C4-2B (cell line): ENCODE data around the gene SUFU.

Source experiments
- ZFX ChIP-seq: fragments of 450-650 bp; IDR thresholded peaks from 2 replicates; pipeline ENCODE4 v1.6.1; 2017
- TF ChIP-seq, protein P1 (sequence below): fragments of 450-650 bp; conservative IDR thresholded peaks from 2 replicates; pipeline ENCODE4 v1.5.1; 2017; ENCODE audit warnings: mild to moderate bottlenecking

DNA sequence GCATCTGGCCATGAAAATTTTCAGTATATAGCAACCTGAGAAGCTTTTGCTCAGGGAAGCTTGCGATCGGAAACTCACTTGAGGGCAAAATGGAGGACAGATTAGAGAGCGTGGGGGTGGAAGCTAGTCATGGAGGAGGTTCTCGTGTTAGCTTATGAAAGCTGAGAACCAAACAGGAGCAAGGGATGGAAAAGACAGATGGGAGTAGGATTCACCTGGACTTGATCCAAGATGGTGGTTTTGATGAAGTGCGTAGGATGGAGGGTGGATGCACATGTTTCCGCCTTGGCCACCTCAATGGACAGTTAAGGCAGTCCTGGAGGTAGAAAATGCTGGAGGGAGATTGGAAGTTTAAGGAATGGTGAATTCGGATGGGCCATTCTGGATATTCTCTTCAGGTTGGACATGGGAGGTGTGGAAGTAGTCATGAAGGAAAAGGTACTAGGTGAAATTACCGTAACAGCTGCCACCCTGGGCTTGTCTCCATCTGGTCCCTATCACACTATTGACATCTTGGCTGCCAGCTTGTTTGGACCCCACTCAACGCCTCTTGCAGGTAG lies 46.1 kb upstream of the SUFU start:
- TF ChIP-seq, protein P1, sequence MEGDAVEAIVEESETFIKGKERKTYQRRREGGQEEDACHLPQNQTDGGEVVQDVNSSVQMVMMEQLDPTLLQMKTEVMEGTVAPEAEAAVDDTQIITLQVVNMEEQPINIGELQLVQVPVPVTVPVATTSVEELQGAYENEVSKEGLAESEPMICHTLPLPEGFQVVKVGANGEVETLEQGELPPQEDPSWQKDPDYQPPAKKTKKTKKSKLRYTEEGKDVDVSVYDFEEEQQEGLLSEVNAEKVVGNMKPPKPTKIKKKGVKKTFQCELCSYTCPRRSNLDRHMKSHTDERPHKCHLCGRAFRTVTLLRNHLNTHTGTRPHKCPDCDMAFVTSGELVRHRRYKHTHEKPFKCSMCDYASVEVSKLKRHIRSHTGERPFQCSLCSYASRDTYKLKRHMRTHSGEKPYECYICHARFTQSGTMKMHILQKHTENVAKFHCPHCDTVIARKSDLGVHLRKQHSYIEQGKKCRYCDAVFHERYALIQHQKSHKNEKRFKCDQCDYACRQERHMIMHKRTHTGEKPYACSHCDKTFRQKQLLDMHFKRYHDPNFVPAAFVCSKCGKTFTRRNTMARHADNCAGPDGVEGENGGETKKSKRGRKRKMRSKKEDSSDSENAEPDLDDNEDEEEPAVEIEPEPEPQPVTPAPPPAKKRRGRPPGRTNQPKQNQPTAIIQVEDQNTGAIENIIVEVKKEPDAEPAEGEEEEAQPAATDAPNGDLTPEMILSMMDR, result no peak
- no peak for TF ChIP-seq ZFX
